Sigmoid colon (tissue), 4 donors: ENCODE data around the gene PLSCR4.

ENCODE experiments used
- POLR2A ChIP-seq, 2 donors: fragments of 450-650 bp; IDR thresholded peaks; one replicate each; pipeline ENCODE4 v1.6.1; 2016; ENCODE audit warnings: antibody characterized with exemption in 2 of 2, mild to moderate bottlenecking in 2 of 2, moderate library complexity in 2 of 2
- POLR2AphosphoS5 ChIP-seq, 4 donors: sonication (generic); formaldehyde crosslinking; IDR thresholded peaks; one replicate each; pipeline ENCODE4 v1.6.1; 2017; ENCODE audit warnings: antibody characterized with exemption in 4 of 4
- TF ChIP-seq, protein P1 (sequence below), 4 experiments: fragments of 450-650 bp in 3 of 4; fragments of 200-600 bp in 1 of 4; IDR thresholded peaks; one replicate each; pipeline ENCODE4 v1.5.1; 2016 to 2019; ENCODE audit warnings: antibody characterized with exemption in 4 of 4, mild to moderate bottlenecking in 3 of 4, moderate library complexity in 2 of 4

DNA sequence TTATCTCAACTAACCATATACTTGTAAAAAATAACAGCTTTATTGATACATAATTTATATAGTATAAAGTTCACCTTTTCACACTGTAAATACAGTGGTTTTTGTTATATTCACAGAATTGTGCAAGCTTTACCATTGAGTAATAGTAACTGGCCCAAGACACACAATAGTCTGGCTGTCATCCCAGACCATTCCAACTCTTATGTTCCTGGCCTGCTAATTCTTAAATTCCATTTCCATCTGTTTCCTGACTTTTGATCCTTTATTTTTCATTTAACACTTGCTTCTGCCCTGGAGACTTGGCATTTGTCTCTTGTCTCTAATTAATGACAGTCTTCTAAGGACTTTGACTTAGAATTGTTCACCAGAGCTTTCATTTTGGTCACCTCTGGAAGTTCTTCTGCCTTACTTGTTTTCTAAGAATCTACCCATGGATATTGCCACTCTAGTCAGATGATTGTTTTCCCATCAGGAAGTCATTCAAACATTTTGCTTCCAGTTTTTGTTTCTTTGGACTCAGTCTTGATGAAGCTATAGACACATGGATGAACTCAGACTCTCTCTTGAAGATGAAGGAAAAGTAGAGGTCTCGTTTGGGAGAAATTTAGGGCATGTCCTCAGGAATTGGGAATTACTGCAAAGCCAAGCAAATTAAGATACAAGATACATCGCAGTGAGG, 27.2 kb upstream of the PLSCR4 start:
- TF ChIP-seq, protein P1, sequence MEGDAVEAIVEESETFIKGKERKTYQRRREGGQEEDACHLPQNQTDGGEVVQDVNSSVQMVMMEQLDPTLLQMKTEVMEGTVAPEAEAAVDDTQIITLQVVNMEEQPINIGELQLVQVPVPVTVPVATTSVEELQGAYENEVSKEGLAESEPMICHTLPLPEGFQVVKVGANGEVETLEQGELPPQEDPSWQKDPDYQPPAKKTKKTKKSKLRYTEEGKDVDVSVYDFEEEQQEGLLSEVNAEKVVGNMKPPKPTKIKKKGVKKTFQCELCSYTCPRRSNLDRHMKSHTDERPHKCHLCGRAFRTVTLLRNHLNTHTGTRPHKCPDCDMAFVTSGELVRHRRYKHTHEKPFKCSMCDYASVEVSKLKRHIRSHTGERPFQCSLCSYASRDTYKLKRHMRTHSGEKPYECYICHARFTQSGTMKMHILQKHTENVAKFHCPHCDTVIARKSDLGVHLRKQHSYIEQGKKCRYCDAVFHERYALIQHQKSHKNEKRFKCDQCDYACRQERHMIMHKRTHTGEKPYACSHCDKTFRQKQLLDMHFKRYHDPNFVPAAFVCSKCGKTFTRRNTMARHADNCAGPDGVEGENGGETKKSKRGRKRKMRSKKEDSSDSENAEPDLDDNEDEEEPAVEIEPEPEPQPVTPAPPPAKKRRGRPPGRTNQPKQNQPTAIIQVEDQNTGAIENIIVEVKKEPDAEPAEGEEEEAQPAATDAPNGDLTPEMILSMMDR (IDR thresholded peaks at IDR 0.05), result no peak
- TF ChIP-seq POLR2AphosphoS5 (IDR thresholded peaks at IDR 0.05) (peak; percentile 9 to 61 (median 44)), POLR2A (IDR thresholded peaks at IDR 0.05) (no peak)
